Thymus (tissue), 14 donors: Measurements from ENCODE around the gene OR52E2. TPM values are rescaled to one million over a fixed set of nuclear protein-coding genes. Genes with fewer than 3 reads are reported as not detected.

Experiments
- DNase-seq, 9 donors: peaks; one replicate each; pipeline ENCODE4 v3.0.0-alpha.2; 2013; ENCODE audit warnings: low spot score in 9 of 9, low read depth in 6 of 9, missing footprints in 1 of 9
- H3K27ac ChIP-seq, 2 donors: one replicate each; pipeline ENCODE4 v1.5.1; 2013; ENCODE audit warnings: control low read depth in 1 of 2, low read depth in 1 of 2, low read length in 1 of 2, mild to moderate bottlenecking in 1 of 2, moderate library complexity in 1 of 2
- H3K27me3 ChIP-seq, 2 donors: one replicate each; pipeline ENCODE4 v1.5.1; 2013; ENCODE audit warnings: low read length in 1 of 2; ENCODE audit not compliant: control insufficient read depth in 2 of 2, insufficient read depth in 1 of 2
- H3K36me3 ChIP-seq, 2 donors: one replicate each; pipeline ENCODE4 v1.5.1; 2013; ENCODE audit warnings: low read length in 1 of 2, mild to moderate bottlenecking in 1 of 2, moderate library complexity in 1 of 2; ENCODE audit not compliant: control insufficient read depth in 2 of 2, insufficient read depth in 2 of 2
- H3K4me1 ChIP-seq, 2 donors: one replicate each; pipeline ENCODE4 v1.5.1; 2013; ENCODE audit warnings: low read length in 2 of 2; ENCODE audit not compliant: control insufficient read depth in 2 of 2, insufficient read depth in 2 of 2
- H3K4me3 ChIP-seq, 2 donors: one replicate each; pipeline ENCODE4 v1.5.1; 2013; ENCODE audit warnings: low read length in 2 of 2, control low read depth in 1 of 2, mild to moderate bottlenecking in 1 of 2
- H3K9me3 ChIP-seq, 2 donors: one replicate each; pipeline ENCODE4 v1.5.1; 2013; ENCODE audit warnings: low read length in 1 of 2, mild to moderate bottlenecking in 1 of 2; ENCODE audit not compliant: control insufficient read depth in 2 of 2, insufficient read depth in 1 of 2
- WGBS: extraction: QIAGEN DNeasy Blood & Tissue Kit; methylation state at CpG from one replicate; pipeline ENCODE4 v1.1.7; 2013; 5-methylcytosine and 5-hydroxymethylcytosine counted together
- long read RNA-seq, 10 donors: transcript quantifications; one replicate each; lab custom pipeline, GENCODE V29; 2026
- polyA plus RNA-seq: library from polyadenylated mRNA; stranded (reverse); fragments of 200-250 nt; gene quantifications from one replicate; pipeline ENCODE4 v1.2.3, GENCODE V29; 2013
- total RNA-seq: library from RNA; stranded (reverse); fragments of 120-200 nt; gene quantifications from one replicate; pipeline ENCODE4 v1.2.4, GENCODE V29; 2013
- donor health status: healthy.

The OR52E2 gene
- total RNA-seq (not detected), polyA plus RNA-seq (not detected)
- long read RNA-seq, donor 1, result 0 reads
- long read RNA-seq, donor 2, result 0 reads
- long read RNA-seq, donor 3, result 0 reads
- long read RNA-seq, donor 4, result 0 reads
- long read RNA-seq, donor 5, result 0 reads
- long read RNA-seq, donor 6, result 0 reads
- long read RNA-seq, donor 7, partial matches to known transcripts, result 0 of 1 reads
- long read RNA-seq, donor 7, other reads (novel, unspliced or antisense), result 0 of 1 reads
- long read RNA-seq, donor 8, result 0 reads
- long read RNA-seq, donor 9, result 0 reads
- long read RNA-seq, donor 10, result 0 reads

DNA sequence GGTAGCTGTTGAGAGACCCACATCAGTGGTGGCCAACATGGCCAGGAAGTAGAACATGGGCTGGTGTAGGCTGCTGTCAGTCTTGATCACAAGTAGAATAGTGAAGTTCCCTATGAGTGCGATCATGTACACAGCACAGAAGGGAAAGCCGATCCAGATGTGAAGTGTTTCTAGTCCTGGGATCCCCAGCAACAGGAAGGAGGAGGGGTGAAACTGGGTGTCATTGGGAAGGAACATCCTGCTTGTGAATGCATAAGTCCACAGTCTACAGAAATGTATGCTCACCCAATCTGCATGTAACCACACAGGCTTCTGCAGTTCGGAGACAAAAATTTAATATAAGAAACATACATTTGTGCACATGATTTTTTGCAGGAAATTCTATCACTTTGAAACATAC, at the start of gene OR52E2:
TSS of gene OR52E2 (minus strand) at position 237 of the 400 bp plus-strand sequence. CDS start at position 237, 0 bp downstream.
- Histone ChIP-seq H3K36me3 (no peaks in the 10 kb centered on the region), H3K4me3 (no peak within 1 kb of the TSS), H3K4me1 (no peaks in the 10 kb centered on the region), H3K27me3 (no peaks in the 10 kb centered on the region), H3K27ac (no peak within 1 kb of the TSS), H3K9me3 (no peaks in the 10 kb centered on the region)
- 94% methylated on average over 3 of the region's 3 CpGs for WGBS
- DNase-seq, result no peak

DNA sequence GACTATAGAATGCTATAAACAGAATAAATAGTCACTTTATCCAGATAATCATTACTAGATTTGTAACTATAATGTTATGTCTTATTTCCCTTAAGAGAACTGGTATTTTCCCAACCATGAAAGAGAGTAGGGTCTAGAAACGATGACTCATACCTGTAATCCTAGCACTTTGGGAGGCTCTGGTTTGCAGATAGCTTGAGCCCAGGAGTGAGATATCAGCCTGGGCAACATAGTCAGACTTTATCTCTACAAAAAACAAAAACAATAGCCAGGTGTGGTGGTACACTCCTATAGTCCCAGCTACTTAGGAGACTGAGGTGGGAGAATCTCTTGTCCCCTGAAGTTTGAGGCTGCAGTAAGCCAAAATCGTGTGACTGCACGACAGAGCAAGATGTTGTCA, 47.9 kb upstream of the OR52E2 start:
- H3K9me3 ChIP-seq, result no peaks in the 10 kb centered on the region
- no peaks in the 10 kb centered on the region for H3K4me1 ChIP-seq
- H3K27ac ChIP-seq, result no peak overlapping the region
- no peaks in the 10 kb centered on the region for H3K27me3 ChIP-seq
- WGBS, result 75% methylated on average over 3 of the region's 3 CpGs
- H3K36me3 ChIP-seq, result no peaks in the 10 kb centered on the region
- H3K4me3 ChIP-seq, result no peak overlapping the region
- no peak for DNase-seq

DNA sequence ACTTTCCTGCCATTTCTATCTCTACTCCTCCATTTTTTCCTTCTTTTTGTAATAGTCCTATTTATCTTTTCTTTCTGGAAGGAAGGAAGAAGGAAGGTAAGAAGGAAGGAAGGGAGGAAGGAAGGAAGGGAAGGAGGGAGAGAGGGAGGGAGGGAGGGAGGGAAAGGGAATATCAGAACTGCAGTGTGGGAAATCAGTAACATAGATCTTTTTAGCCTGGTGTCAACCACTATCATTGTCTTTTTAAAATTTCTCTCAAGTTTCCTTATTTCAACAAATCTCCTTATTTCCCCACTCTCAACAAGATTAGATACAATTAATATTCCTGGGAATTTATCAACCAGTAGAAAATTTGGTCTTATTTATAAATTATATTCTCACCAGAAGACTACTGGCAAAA, 43.6 kb upstream of the OR52E2 start:
- H3K27ac ChIP-seq, result no peak overlapping the region
- H3K27me3 ChIP-seq, result no peaks in the 10 kb centered on the region
- no peaks in the 10 kb centered on the region for H3K36me3 ChIP-seq
- H3K4me3 ChIP-seq, result no peak overlapping the region
- H3K4me1 ChIP-seq, result no peaks in the 10 kb centered on the region
- H3K9me3 ChIP-seq, result no peaks in the 10 kb centered on the region
- no peak for DNase-seq

DNA sequence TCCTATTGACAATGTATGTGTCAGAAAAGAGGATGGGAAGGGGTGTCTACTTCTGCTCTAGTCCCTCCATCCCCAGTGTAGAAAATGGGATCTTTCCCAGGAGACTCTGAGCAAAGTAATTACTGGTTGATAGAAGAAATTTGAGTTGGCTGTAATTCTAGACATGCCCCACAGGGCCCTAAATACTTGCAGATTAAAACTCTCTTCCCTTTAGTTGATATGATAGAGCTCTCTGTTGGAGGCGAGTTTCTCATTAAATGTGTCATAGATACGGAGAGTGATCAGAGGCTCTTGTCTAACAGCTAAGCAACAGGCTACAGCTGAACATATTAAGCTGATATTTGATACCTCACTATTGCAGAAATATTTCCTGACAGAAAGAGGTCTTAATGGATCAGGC, 42.8 kb upstream of the OR52E2 start:
- H3K27me3 ChIP-seq, result no peaks in the 10 kb centered on the region
- WGBS, result 88% methylated on average over 2 of the region's 2 CpGs
- H3K36me3 ChIP-seq, result no peaks in the 10 kb centered on the region
- H3K27ac ChIP-seq, result no peak overlapping the region
- H3K9me3 ChIP-seq, result no peaks in the 10 kb centered on the region
- DNase-seq, result no peak
- no peaks in the 10 kb centered on the region for H3K4me1 ChIP-seq
- no peak overlapping the region for H3K4me3 ChIP-seq

DNA sequence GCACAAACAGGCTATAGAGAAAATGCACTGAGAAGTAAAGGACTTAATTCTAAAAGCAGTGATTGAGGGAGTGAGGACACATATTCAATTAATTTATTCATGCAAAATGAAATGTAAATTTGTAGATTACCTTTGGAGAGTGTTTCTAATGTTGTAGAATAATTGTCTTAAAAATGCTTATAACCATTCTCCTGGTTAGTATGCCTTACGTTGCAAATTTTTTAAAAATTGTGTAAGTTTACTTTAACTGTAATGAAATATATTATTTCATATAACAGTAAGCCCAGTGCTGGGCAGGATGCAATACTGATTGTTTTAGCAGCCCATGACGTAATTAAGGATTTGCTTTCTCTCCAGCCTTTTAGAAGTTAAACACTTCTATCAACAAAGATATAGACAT, 36.6 kb upstream of the OR52E2 start:
- Histone ChIP-seq H3K36me3 (no peaks in the 10 kb centered on the region), H3K27me3 (no peaks in the 10 kb centered on the region), H3K27ac (no peak overlapping the region), H3K4me1 (no peaks in the 10 kb centered on the region), H3K9me3 (no peaks in the 10 kb centered on the region), H3K4me3 (no peak overlapping the region)
- 93% methylated on average over 2 of the region's 2 CpGs for WGBS
- no peak for DNase-seq

DNA sequence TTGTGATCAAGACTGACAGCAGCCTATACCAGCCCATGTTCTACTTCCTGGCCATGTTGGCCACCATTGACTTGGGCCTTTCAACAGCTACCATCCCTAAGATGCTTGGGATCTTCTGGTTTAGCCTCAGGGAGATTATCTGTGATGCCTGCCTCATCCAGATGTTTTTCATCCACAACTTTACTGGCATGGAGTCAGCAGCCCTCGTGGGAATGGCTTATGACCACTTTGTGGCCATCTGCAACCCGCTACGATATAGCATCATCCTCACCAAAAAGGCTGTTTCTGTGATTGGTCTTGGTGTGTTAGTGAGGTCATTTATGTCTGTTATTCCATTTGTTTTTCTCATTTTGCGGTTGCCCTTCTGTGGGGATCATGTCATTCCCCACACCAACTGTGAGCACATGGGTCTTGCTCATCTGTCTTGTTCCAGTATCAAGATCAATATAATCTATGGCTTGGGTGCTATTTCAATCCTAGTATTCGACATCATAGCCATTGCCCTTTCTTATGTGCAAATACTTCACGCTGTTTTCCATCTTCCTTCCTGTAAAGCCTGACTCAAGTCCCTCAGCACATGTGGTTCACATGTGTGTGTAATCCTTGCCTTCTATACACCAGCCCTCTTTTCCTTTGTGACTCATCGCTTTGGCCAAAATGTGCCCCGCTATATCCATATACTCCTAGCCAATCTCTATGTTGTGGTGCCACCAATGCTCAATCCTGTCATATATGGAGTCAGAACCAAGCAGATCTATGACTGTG, 33.6 kb upstream of the OR52E2 start:
- Histone ChIP-seq H3K4me3 (no peak overlapping the region), H3K9me3 (no peaks in the 10 kb centered on the region), H3K36me3 (no peaks in the 10 kb centered on the region), H3K27ac (no peak overlapping the region), H3K27me3 (no peaks in the 10 kb centered on the region), H3K4me1 (no peaks in the 10 kb centered on the region)
- WGBS, result 91% methylated on average over 8 of the region's 8 CpGs
- DNase-seq, result no peak

DNA sequence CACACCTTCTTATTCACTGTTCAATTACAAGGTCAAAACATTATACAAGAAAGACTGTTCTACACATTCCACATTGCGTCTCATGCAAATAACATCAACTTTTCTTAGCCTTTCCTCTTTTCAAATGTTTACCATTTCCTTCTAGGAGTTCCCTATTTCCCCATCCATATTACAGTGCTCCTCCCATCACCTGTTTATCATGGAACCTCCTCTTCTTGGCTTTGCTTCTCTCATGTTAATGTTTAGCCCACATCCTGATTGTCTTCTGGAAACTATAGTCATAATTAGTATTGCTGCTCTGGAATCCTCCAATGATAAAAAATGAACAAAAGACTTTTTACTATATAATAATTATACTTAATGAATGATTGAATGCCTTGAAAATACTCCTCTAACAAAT, 31.2 kb upstream of the OR52E2 start:
- DNase-seq, result no peak

DNA sequence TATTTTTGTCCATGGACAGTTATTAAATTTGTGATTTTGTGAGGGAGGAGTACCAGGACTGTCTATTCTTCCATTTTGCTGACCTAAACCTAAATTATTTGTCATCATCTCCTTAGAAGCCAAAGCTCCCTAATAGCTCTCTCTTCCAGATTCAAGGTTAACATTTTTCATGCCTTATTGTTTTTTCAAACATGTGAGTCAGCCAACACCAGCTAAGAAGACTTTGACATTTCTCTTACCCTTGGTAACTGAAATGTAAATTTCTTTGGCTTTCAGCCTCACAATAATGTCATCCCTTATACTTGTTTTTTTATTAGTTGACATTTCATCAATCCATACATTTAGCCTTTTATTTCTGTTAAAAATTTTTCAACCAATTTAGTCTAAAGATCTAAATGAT, 29.1 kb upstream of the OR52E2 start:
- no peaks in the 10 kb centered on the region for H3K36me3 ChIP-seq
- H3K9me3 ChIP-seq, result no peaks in the 10 kb centered on the region
- no peaks in the 10 kb centered on the region for H3K27me3 ChIP-seq
- no peak overlapping the region for H3K4me3 ChIP-seq
- H3K4me1 ChIP-seq, result no peaks in the 10 kb centered on the region
- no peak for DNase-seq
- H3K27ac ChIP-seq, result no peak overlapping the region

More for the DNA sequence above, 31.2 kb upstream of the OR52E2 start:
- WGBS, result 89% methylated on average over 1 of the region's 1 CpG
- H3K9me3 ChIP-seq, result no peaks in the 10 kb centered on the region
- H3K36me3 ChIP-seq, result no peaks in the 10 kb centered on the region
- H3K4me3 ChIP-seq, result no peak overlapping the region
- H3K27me3 ChIP-seq, result no peaks in the 10 kb centered on the region
- no peak overlapping the region for H3K27ac ChIP-seq
- H3K4me1 ChIP-seq, result no peaks in the 10 kb centered on the region

DNA sequence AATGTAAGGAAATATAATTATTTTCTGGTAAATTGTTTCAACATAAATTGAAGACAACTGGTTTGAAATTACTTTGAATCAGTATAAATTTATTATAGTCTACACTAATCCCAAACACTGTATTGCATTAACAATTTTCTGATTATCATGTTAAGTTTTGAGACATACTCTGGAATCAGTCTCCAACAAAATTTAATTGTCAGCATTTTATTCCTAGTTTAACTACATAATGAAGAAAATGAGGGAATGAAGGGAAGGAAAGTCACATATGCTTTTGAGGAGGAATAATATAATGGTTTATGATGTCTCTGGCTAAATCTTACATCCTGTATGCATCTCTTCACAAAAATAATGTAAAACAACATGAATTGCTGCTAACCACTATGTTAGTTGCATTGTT, 24.2 kb upstream of the OR52E2 start:
- Histone ChIP-seq H3K4me3 (no peak overlapping the region), H3K27me3 (no peaks in the 10 kb centered on the region), H3K27ac (no peak overlapping the region), H3K9me3 (no peaks in the 10 kb centered on the region), H3K36me3 (no peaks in the 10 kb centered on the region), H3K4me1 (no peaks in the 10 kb centered on the region)
- DNase-seq, result no peak
